Measurements from ENCODE around the gene ST14. TPM values are rescaled to one million over a fixed set of nuclear protein-coding genes. Genes with fewer than 3 reads are reported as not detected.

ST14 gene
- total RNA-seq, 1 experiment from 2014 or later, result 141 TPM

DNA sequence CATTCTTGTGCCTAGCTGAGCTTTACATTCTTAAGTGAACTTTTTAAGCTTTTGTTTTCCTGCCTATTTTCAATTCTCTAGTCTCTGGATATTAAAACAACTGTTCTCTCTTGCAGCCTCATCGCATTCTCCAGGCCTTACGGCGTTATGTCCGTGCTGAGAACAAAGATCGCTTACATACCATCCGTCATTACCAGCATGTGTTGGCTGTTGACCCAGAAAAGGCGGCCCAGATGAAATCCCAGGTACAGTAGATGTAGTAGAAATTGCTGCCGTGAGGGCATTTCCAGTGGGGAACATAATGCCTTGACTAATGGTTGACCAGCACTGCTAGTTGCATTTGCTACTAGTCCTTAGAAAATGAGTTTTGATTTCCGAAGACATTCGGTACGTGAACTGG is 29.7 kb upstream of the ST14 start:
- H2AFZ ChIP-seq, result no peak overlapping the region
- no peaks in the 10 kb centered on the region for H3K9me3 ChIP-seq (ENCODE audit: insufficient read depth, low read depth)
- H3K4me1 ChIP-seq (replicated peaks; ENCODE audit: insufficient read depth), result peaks cover 9% of the 10 kb centered on the region
- intact Hi-C loops (cut with micrococcal nuclease; ENCODE audit: unreplicated experiment), result loop anchor here (5.0 kb wide), 1 partner anchor 343 kb away; no protein-coding TSS in a partner anchor
- H3F3A ChIP-seq (ENCODE audit: insufficient read depth, low read depth), result peaks cover 68% of the 10 kb centered on the region
- no peaks in the 10 kb centered on the region for H3K9me2 ChIP-seq (ENCODE audit: insufficient read depth)
- peaks cover 59% of the 10 kb centered on the region for H3K36me3 ChIP-seq (ENCODE audit: low read depth)
- no peak for DNase-seq
- no TSS peak for BruUV-seq (replicated peaks)
- H3K27ac ChIP-seq, result peak overlapping the region; percentile 35; the same call in 1 of the 2 replicates
- no peak overlapping the region for H3K4me3 ChIP-seq
- no peak overlapping the region for H3K4me2 ChIP-seq
- CTCF ChIA-PET, result no interaction called here
- H3K79me2 ChIP-seq (ENCODE audit: low read depth), result peaks cover 31% of the 10 kb centered on the region
- TF ChIP-seq, protein P1, sequence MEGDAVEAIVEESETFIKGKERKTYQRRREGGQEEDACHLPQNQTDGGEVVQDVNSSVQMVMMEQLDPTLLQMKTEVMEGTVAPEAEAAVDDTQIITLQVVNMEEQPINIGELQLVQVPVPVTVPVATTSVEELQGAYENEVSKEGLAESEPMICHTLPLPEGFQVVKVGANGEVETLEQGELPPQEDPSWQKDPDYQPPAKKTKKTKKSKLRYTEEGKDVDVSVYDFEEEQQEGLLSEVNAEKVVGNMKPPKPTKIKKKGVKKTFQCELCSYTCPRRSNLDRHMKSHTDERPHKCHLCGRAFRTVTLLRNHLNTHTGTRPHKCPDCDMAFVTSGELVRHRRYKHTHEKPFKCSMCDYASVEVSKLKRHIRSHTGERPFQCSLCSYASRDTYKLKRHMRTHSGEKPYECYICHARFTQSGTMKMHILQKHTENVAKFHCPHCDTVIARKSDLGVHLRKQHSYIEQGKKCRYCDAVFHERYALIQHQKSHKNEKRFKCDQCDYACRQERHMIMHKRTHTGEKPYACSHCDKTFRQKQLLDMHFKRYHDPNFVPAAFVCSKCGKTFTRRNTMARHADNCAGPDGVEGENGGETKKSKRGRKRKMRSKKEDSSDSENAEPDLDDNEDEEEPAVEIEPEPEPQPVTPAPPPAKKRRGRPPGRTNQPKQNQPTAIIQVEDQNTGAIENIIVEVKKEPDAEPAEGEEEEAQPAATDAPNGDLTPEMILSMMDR (conservative IDR thresholded peaks at IDR 0.05), result no peak
- TF ChIP-seq EZH2 (IDR thresholded peaks at IDR 0.05; ENCODE audit: low read depth), result no peak
- no peaks in the 10 kb centered on the region for H4K20me1 ChIP-seq (ENCODE audit: insufficient read depth)
- POLR2A ChIA-PET (ENCODE audit: unreplicated experiment), result no interaction called here
- no peaks in the 10 kb centered on the region for H3K27me3 ChIP-seq (ENCODE audit: insufficient read depth, low read depth)

DNA sequence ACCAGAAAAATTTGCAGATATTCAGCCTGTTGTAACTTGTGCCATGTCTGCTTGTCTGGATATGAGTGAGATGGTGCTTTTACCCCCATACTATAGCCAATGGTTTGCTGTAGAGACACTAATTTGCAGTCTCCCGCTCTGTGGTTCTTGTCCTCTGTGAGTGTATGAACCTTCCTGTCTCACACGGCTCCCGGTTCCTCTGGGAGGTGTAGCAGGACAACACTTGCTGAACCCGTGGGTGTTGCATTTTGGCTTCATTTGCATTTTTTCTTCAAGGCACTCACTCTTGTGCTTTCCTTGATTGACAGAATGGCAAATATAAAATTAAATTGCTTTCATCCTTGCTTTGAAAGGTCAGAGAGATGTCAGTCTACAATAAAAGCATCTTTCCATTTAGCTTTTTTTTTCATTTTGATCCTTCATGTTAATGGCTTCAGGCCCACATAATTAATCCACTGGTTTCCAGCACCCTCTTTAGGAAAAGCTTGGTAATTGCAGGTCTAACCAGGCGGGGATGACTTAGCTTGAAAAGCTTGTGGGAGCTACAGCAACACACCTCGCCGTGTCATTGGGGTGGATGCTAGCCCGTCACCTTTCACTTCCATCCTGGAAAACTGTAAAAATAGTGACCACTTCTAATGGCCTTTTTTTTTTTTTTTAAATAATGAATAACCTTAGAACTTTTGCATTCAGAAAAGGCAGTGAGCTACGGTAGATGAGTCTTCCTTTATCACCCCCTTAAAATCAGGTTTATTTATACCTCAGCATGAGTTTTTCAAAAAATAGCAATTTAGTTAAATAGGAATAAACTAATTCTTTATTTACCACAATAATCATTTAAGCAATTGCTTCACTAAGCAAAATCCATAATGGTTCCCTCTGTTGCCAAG is 27.4 kb upstream of the ST14 start:
- CTCF ChIA-PET, result interaction anchor here (0.6 to 1.9 kb wide), 9 partner anchors 8 to 401 kb away, joined by 4 to 27 read pairs (median 6); no protein-coding TSS in a partner anchor
- H3K4me1 ChIP-seq (replicated peaks; ENCODE audit: insufficient read depth), result no peaks in the 10 kb centered on the region
- no peak overlapping the region for H3K4me3 ChIP-seq
- intact Hi-C loops (cut with micrococcal nuclease; ENCODE audit: unreplicated experiment), result loop anchor here (1.0 to 5.0 kb wide), 2 partner anchors 209 to 345 kb away; no protein-coding TSS in a partner anchor
- BruUV-seq (replicated peaks), result no TSS peak
- H3K36me3 ChIP-seq (ENCODE audit: low read depth), result peaks cover 43% of the 10 kb centered on the region
- H2AFZ ChIP-seq, result no peak overlapping the region
- no peaks in the 10 kb centered on the region for H3K27me3 ChIP-seq (ENCODE audit: insufficient read depth, low read depth)
- no peak overlapping the region for H3K4me2 ChIP-seq
- H4K20me1 ChIP-seq (ENCODE audit: insufficient read depth), result no peaks in the 10 kb centered on the region
- DNase-seq, result peak; percentile 51 to 68
- H3F3A ChIP-seq (ENCODE audit: insufficient read depth, low read depth), result peaks cover 48% of the 10 kb centered on the region; the same call in 1 of the 2 replicates
- TF ChIP-seq, protein P1 (conservative IDR thresholded peaks at IDR 0.05), result peak; percentile 91
- TF ChIP-seq EZH2 (IDR thresholded peaks at IDR 0.05; ENCODE audit: low read depth), result no peak
- no peaks in the 10 kb centered on the region for H3K9me3 ChIP-seq (ENCODE audit: insufficient read depth, low read depth)
- peak overlapping the region; percentile 15; the same call in 1 of the 2 replicates for H3K27ac ChIP-seq
- H3K9me2 ChIP-seq (ENCODE audit: insufficient read depth), result no peaks in the 10 kb centered on the region
- POLR2A ChIA-PET (ENCODE audit: unreplicated experiment), result interaction anchor here (0.5 to 0.7 kb wide), 5 partner anchors 17 to 278 kb away, joined by 3 to 14 read pairs (median 4); no protein-coding TSS in a partner anchor
- peaks cover 13% of the 10 kb centered on the region; the same call in 1 of the 2 replicates for H3K79me2 ChIP-seq (ENCODE audit: low read depth)

DNA sequence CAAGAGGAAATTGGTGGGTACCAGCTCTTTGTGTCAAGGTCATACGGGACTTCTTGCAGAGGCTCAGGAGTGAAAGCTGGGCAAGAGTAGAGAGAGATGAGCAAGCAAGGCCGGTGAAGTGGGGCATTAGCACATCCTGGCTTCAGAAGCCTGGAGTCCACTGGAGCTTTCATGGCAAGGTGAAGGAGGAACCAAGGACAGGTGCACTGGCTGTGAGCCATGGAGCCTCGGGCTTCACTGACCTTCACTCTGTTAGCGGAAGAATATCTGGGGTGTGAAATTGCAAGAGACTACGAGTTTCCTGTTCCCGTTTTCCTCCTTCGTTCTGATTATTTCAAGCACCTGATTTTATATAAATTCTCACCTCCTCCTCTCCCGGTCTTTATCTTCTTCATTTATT is 25.9 kb upstream of the ST14 start:
- no peaks in the 10 kb centered on the region for H3K27me3 ChIP-seq (ENCODE audit: insufficient read depth, low read depth)
- peaks cover 32% of the 10 kb centered on the region for H3K36me3 ChIP-seq (ENCODE audit: low read depth)
- no peak for DNase-seq
- ChIA-PET CTCF (no interaction called here), POLR2A (ENCODE audit: unreplicated experiment) (no interaction called here)
- no peak overlapping the region for H2AFZ ChIP-seq
- no peak for TF ChIP-seq EZH2 (IDR thresholded peaks at IDR 0.05; ENCODE audit: low read depth)
- TF ChIP-seq, protein P1 (conservative IDR thresholded peaks at IDR 0.05), result no peak
- H3K9me3 ChIP-seq (ENCODE audit: insufficient read depth, low read depth), result no peaks in the 10 kb centered on the region
- no peaks in the 10 kb centered on the region for H3K9me2 ChIP-seq (ENCODE audit: insufficient read depth)
- no peak overlapping the region for H3K4me3 ChIP-seq
- H4K20me1 ChIP-seq (ENCODE audit: insufficient read depth), result no peaks in the 10 kb centered on the region
- H3K79me2 ChIP-seq (ENCODE audit: low read depth), result peaks cover 13% of the 10 kb centered on the region; the same call in 1 of the 2 replicates
- intact Hi-C loops (cut with micrococcal nuclease; ENCODE audit: unreplicated experiment), result loop anchor here (5.0 kb wide), 1 partner anchor 346 kb away; no protein-coding TSS in a partner anchor
- no peaks in the 10 kb centered on the region for H3K4me1 ChIP-seq (replicated peaks; ENCODE audit: insufficient read depth)
- no peak overlapping the region for H3K27ac ChIP-seq
- no peak overlapping the region for H3K4me2 ChIP-seq
- BruUV-seq (replicated peaks), result no TSS peak
- H3F3A ChIP-seq (ENCODE audit: insufficient read depth, low read depth), result peaks cover 41% of the 10 kb centered on the region; the same call in 1 of the 2 replicates
